K562 (cell line): ENCODE measurements around the gene TREM2. TPM values are rescaled to one million over a fixed set of nuclear protein-coding genes. Genes with fewer than 3 reads are reported as not detected.

Source experiments
- ARID1B ChIP-seq: fragments of 450-650 bp; IDR thresholded peaks from 2 replicates; pipeline ENCODE4 v1.6.1; 2016; ENCODE audit warnings: antibody characterized with exemption, mild to moderate bottlenecking, inconsistent platforms
- CREM ChIP-seq: IDR thresholded peaks from 2 replicates; pipeline ENCODE4 v1.6.1; 2014; ENCODE audit warnings: antibody characterized with exemption, low read depth
- CTBP1 ChIP-seq: fragments of 450-650 bp; IDR thresholded peaks from 2 replicates; pipeline ENCODE4 v1.6.1; 2016; ENCODE audit warnings: borderline replicate concordance
- CTCF ChIP-seq, 3 experiments: IDR thresholded peaks in 2 of 3; conservative IDR thresholded peaks in 1 of 3; 2 replicates each; pipeline ENCODE4 v1.5.1; 2011 to 2012; ENCODE audit warnings: low read length in 3 of 3, mild to moderate bottlenecking in 3 of 3, control low read depth in 2 of 3, improper control_type of control experiment in 1 of 3, inconsistent platforms in 1 of 3, low read depth in 1 of 3, mixed read lengths in 1 of 3, moderate library complexity in 1 of 3; ENCODE audit not compliant: insufficient read depth in 2 of 3
- HDAC3 ChIP-seq: fragments of 450-650 bp; IDR thresholded peaks from 2 replicates; pipeline ENCODE4 v1.6.1; 2018; ENCODE audit warnings: borderline replicate concordance, mild to moderate bottlenecking, moderate library complexity; ENCODE audit not compliant: partially characterized antibody
- JUND ChIP-seq, 2 experiments: IDR thresholded peaks; 2 replicates in 1 of 2; 3 replicates in 1 of 2; pipeline ENCODE4 v1.6.1; 2011; ENCODE audit warnings: borderline replicate concordance in 2 of 2, low read depth in 2 of 2, low read length in 2 of 2, improper control_type of control experiment in 1 of 2, missing biosample characterization in 1 of 2, missing genetic modification characterization in 1 of 2, missing genetic modification reagents in 1 of 2
- L3MBTL2 ChIP-seq: fragments of 450-650 bp; IDR thresholded peaks from 2 replicates; pipeline ENCODE4 v1.6.1; 2016; ENCODE audit warnings: mild to moderate bottlenecking, moderate library complexity
- LCOR ChIP-seq: sonication (generic); formaldehyde crosslinking; IDR thresholded peaks from 2 replicates; pipeline ENCODE4 v1.8.0; 2022; ENCODE audit warnings: mild to moderate bottlenecking, missing genetic modification reagents
- MTA2 ChIP-seq: fragments of 450-650 bp; IDR thresholded peaks from 2 replicates; pipeline ENCODE4 v1.6.1; 2016; ENCODE audit warnings: low read depth
- NR2C1 ChIP-seq, 2 experiments: fragments of 450-650 bp; IDR thresholded peaks; 2 replicates each; pipeline ENCODE4 v1.6.1; 2017; ENCODE audit warnings: mild to moderate bottlenecking in 2 of 2, antibody characterized with exemption in 1 of 2, inconsistent platforms in 1 of 2, missing compliant biosample characterization in 1 of 2, missing genetic modification characterization in 1 of 2
- NR2C2 ChIP-seq, 2 experiments: fragments of 200-800 bp in 1 of 2; sonication (Bioruptor generic) in 1 of 2; sonication (generic) in 1 of 2; formaldehyde crosslinking in 1 of 2; IDR thresholded peaks; 2 replicates each; pipeline versions ENCODE4 v1.6.1 to v1.8.0; 2016 to 2022; ENCODE audit warnings: mild to moderate bottlenecking in 1 of 2, missing compliant biosample characterization in 1 of 2, missing genetic modification characterization in 1 of 2, missing genetic modification reagents in 1 of 2
- RCOR1 ChIP-seq, 2 experiments: IDR thresholded peaks; 2 replicates each; pipeline ENCODE4 v1.6.1; 2012; ENCODE audit warnings: low read depth in 2 of 2, low read length in 2 of 2, borderline replicate concordance in 1 of 2, improper control_type of control experiment in 1 of 2
- SRSF7 ChIP-seq: fragments of 200-400 bp; formaldehyde crosslinking; optimal IDR thresholded peaks from 2 replicates; pipeline ENCODE3; 2017; ENCODE audit warnings: mild to moderate bottlenecking, low read depth, low read length
- YY1 ChIP-seq, 3 experiments: IDR thresholded peaks; 2 replicates each; pipeline ENCODE4 v1.6.1; 2011; ENCODE audit warnings: low read length in 2 of 3, mild to moderate bottlenecking in 2 of 3, moderate library complexity in 2 of 3, borderline replicate concordance in 1 of 3, control low read depth in 1 of 3, low read depth in 1 of 3; ENCODE audit not compliant: insufficient read depth in 3 of 3, insufficient replicate concordance in 2 of 3, control insufficient read depth in 1 of 3, insufficient read length in 1 of 3; ENCODE audit errors: extremely low read depth in 1 of 3
- ZNF551 ChIP-seq: fragments of 250-450 bp; sonication (Bioruptor Pico); IDR thresholded peaks from 2 replicates; pipeline ENCODE4 v1.5.0; 2021; ENCODE audit warnings: mild to moderate bottlenecking, moderate library complexity
- polyA plus RNA-seq, 8 experiments: library from polyadenylated mRNA; depleted of rRNA in 4 of 8; stranded (reverse) in 5 of 8; unstranded in 3 of 8; fragments of >200 nt; fragmentation: Nextera tagmentation in 2 of 8; fragmentation: Illumina TruSeq in 1 of 8; extraction: Ambion mirVana in 2 of 8; extraction: Trizol in 1 of 8; gene quantifications; 2 replicates each; pipeline versions ENCODE4 v1.2.1 to v1.2.3, GENCODE V29; 2011 to 2014; ENCODE audit warnings: inconsistent platforms in 1 of 8, missing spikeins in 1 of 8
- total RNA-seq, 7 experiments: library from RNA; depleted of rRNA in 6 of 7; stranded (reverse); fragments of >200 nt in 6 of 7; fragmentation: Illumina TruSeq in 2 of 7; extraction: Trizol in 2 of 7; gene quantifications; 2 replicates each; pipeline versions ENCODE4 v1.2.1 to v1.2.3, GENCODE V29; 2011 to 2021; ENCODE audit warnings: low replicate concordance in 1 of 7
- TF ChIP-seq, protein P1 (sequence below): sonication (generic); formaldehyde crosslinking; IDR thresholded peaks from 2 replicates; pipeline ENCODE4 v1.5.0; 2020; ENCODE audit warnings: missing genetic modification reagents

Gene TREM2
- total and polyA plus RNA-seq, 9 of the 15 experiments (the other 6 are each of a cell fraction or from before 2014, with no cell fraction given), result not detected

- peak; percentile 74 for TF ChIP-seq L3MBTL2
- TF ChIP-seq CREM, result 0 out of 2 replicates have a peak, but pooled peaks have one; percentile 18
- TF ChIP-seq HDAC3, result no peak
- TF ChIP-seq ZNF551 (CRISPR knock-in tag), result no peak
- TF ChIP-seq LCOR (CRISPR knock-in tag), result no peak
- TF ChIP-seq NR2C1 (IDR thresholded peaks at IDR 0.05), result no peak
- TF ChIP-seq NR2C1 (tag; IDR thresholded peaks at IDR 0.05), result peak; percentile 50
- TF ChIP-seq, protein P1, sequence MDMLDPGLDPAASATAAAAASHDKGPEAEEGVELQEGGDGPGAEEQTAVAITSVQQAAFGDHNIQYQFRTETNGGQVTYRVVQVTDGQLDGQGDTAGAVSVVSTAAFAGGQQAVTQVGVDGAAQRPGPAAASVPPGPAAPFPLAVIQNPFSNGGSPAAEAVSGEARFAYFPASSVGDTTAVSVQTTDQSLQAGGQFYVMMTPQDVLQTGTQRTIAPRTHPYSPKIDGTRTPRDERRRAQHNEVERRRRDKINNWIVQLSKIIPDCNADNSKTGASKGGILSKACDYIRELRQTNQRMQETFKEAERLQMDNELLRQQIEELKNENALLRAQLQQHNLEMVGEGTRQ (CRISPR knock-in tag), result peak; percentile 68
- peak; percentile 30; the same call in 1 of the 2 replicates for TF ChIP-seq JUND (IDR thresholded peaks at IDR 0.05; ENCODE audit: borderline replicate concordance, low read depth, low read length)
- TF ChIP-seq JUND (tag; IDR thresholded peaks at IDR 0.05; ENCODE audit: borderline replicate concordance, low read depth, low read length), result no peak
- TF ChIP-seq ARID1B, result peak; percentile 46; the same call in 1 of the 2 replicates
- TF ChIP-seq CTCF (IDR thresholded peaks at IDR 0.05 in 2 of 3, conservative IDR thresholded peaks at IDR 0.05 in 1 of 3; ENCODE audit: insufficient read depth in 2 of 3, low read depth in 1 of 3, low read length in 3 of 3), result peak; percentile 77 to 83 (median 80)
- peak; percentile 26; the same call in 1 of the 2 replicates for TF ChIP-seq CTBP1
- TF ChIP-seq NR2C2 (CRISPR knock-in tag; IDR thresholded peaks at IDR 0.05), result no peak
- peak; percentile 59 for TF ChIP-seq NR2C2 (tag; IDR thresholded peaks at IDR 0.05)
- TF ChIP-seq MTA2, result no peak
- no peak for TF ChIP-seq SRSF7
- peak in 1 of 3 experiments; percentile 27 for TF ChIP-seq YY1 (IDR thresholded peaks at IDR 0.05; ENCODE audit: borderline replicate concordance in 1 of 3, control insufficient read depth in 1 of 3, extremely low read depth in 1 of 3, insufficient read depth in 3 of 3, insufficient read length in 1 of 3, insufficient replicate concordance in 2 of 3, low read depth in 1 of 3, low read length in 2 of 3)
- 0 out of 4 replicates have a peak, but pooled peaks of 1 of the 2 experiments have one; percentile 51 for TF ChIP-seq RCOR1 (IDR thresholded peaks at IDR 0.05; ENCODE audit: borderline replicate concordance in 1 of 2, low read depth in 2 of 2, low read length in 2 of 2)
Measured at GRCh38 chr6:41182069-41183034, 19.4 kb upstream of the TREM2 start (continued).
